ENCODE data around the gene ERCC4.
"Not testable (repeated sequence)": the region's sequence is repeated elsewhere in the genome, so short reads cannot be mapped to it uniquely, and the experiment has no call there.

Gene ERCC4

DNA sequence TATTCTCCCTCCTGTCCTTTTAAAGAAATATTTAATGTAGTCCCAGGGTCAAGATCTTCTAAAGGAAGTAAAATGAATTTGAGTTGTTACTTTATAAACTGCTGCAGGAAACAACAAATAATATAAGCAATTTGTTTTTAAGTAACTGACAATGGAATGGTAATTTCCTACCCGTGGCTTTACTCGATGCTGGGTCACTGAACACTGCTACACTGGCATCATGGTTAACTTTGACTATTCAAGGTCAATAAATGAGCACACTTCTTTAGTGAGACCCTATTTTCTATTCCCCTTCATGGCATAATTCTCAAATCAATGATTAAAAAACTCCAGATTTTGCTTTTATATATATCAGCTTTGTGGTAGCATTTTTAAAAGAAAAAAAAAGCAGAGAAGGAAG lies 22.1 kb upstream of the ERCC4 start:
- DNase-seq (ENCODE audit: extremely low spot score): no peak
- TF ChIP-seq ELF4 (IDR thresholded peaks at IDR 0.05) (no peak), ARNT (IDR thresholded peaks at IDR 0.05) (no peak), ZNF384 (IDR thresholded peaks at IDR 0.05) (no peak), LEF1 (IDR thresholded peaks at IDR 0.05; ENCODE audit: borderline replicate concordance) (no peak), FOXA1 (IDR thresholded peaks at IDR 0.05) (no peak), NFRKB (IDR thresholded peaks at IDR 0.05) (no peak), CTBP1 (IDR thresholded peaks at IDR 0.05; ENCODE audit: borderline replicate concordance) (no peak), FOXM1 (IDR thresholded peaks at IDR 0.05; ENCODE audit: borderline replicate concordance) (no peak), TARDBP (IDR thresholded peaks at IDR 0.05) (no peak), HDGF (IDR thresholded peaks at IDR 0.05; ENCODE audit: borderline replicate concordance) (no peak), BHLHE40 (IDR thresholded peaks at IDR 0.05; ENCODE audit: borderline replicate concordance) (no peak), L3MBTL2 (conservative IDR thresholded peaks at IDR 0.05) (no peak), FOXK2 (IDR thresholded peaks at IDR 0.05) (no peak), SP1 (IDR thresholded peaks at IDR 0.05) (no peak), SUZ12 (IDR thresholded peaks at IDR 0.05) (no peak)
- TF ChIP-seq, protein P1, sequence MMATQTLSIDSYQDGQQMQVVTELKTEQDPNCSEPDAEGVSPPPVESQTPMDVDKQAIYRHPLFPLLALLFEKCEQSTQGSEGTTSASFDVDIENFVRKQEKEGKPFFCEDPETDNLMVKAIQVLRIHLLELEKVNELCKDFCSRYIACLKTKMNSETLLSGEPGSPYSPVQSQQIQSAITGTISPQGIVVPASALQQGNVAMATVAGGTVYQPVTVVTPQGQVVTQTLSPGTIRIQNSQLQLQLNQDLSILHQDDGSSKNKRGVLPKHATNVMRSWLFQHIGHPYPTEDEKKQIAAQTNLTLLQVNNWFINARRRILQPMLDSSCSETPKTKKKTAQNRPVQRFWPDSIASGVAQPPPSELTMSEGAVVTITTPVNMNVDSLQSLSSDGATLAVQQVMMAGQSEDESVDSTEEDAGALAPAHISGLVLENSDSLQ (IDR thresholded peaks at IDR 0.05): no peak
- CTCF ChIA-PET: no interaction called here
- POLR2A ChIA-PET: no interaction called here

DNA sequence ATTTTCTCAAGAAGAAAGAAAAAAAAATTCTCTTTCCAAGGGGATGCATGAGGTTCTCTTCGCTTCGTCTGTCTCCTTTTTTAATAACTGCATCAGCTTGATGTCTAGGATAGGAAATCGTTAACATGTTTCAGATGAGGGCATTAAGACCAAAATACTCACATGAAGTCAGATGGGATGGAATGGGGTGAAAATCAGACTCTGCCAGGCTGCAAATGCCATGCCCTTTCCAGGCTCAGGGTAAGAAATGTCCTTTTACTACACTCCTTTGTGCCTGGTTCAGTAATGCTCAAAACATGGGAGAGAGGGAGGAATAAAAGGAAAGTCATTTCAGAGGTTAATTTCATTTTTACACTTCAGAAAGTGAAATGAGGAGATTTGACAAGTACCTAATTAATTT lies 21.7 kb upstream of the ERCC4 start:
- ChIA-PET CTCF (no interaction called here), POLR2A (no interaction called here)

DNA sequence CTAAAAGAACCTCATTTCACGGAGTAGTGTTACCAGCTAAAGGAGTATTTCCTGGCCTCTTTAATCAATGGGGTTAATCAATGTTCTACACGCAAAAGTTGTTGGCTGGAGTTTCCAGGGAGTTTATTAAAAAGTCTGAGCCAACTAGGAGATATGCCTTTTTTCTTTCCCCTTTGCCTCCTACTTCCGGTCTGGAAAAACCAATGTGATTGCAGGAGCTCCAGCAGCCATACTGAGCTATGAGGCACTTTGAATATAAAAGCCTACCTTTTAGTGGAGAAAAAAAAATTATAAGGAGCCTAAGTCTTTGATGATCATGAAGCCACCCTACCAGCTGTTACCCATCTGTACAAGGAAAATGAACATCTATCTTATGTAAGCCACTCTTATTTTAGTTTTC lies 17.9 kb upstream of the ERCC4 start:
- no peak for DNase-seq (ENCODE audit: extremely low spot score)
- ChIA-PET POLR2A (no interaction called here), CTCF (interaction anchor here (1.0 kb wide), 1 partner anchor 18 kb away, joined by 4 read pairs; the partner anchor contains the start of gene ERCC4)
- TF ChIP-seq, protein P1 (IDR thresholded peaks at IDR 0.05): no peak
- TF ChIP-seq FOXA1 (IDR thresholded peaks at IDR 0.05): no peak

More for the DNA sequence above, 21.7 kb upstream of the ERCC4 start:
- no peak for DNase-seq (ENCODE audit: extremely low spot score)
- no peak for TF ChIP-seq ARNT (IDR thresholded peaks at IDR 0.05)
- no peak for TF ChIP-seq CTBP1 (IDR thresholded peaks at IDR 0.05; ENCODE audit: borderline replicate concordance)
- TF ChIP-seq HDGF (IDR thresholded peaks at IDR 0.05; ENCODE audit: borderline replicate concordance): no peak
- TF ChIP-seq ZNF384 (IDR thresholded peaks at IDR 0.05): no peak
- no peak for TF ChIP-seq TARDBP (IDR thresholded peaks at IDR 0.05)
- TF ChIP-seq NFRKB (IDR thresholded peaks at IDR 0.05): no peak
- TF ChIP-seq SP1 (IDR thresholded peaks at IDR 0.05): no peak

DNA sequence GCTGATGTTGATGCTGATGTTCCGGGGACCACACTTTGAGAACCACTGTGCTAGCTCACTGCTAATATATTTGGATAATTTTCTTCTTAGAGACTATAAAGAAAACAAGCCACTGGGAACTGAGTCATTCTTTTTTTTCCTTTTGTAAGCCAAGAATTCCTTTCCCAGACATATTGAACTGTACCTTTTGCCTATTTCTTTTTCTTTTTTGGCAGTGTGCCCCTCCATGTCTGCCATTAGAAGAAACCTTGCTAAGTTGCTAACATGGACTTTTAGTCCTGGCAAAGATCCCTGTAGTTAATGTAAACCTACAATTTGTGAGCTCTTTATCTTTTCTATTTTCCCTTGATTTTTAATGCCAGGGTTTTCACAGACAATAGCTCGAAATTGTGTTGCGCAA lies 17.3 kb upstream of the ERCC4 start:
- ChIA-PET POLR2A (no interaction called here), CTCF (interaction anchor here (1.0 kb wide), 1 partner anchor 17 kb away, joined by 4 read pairs; the partner anchor contains the start of gene ERCC4)
- TF ChIP-seq ARNT (IDR thresholded peaks at IDR 0.05) (no peak), FOXK2 (IDR thresholded peaks at IDR 0.05) (no peak), ELF4 (IDR thresholded peaks at IDR 0.05) (no peak), CTBP1 (IDR thresholded peaks at IDR 0.05; ENCODE audit: borderline replicate concordance) (no peak), SUZ12 (IDR thresholded peaks at IDR 0.05) (no peak), TARDBP (IDR thresholded peaks at IDR 0.05) (no peak), SP1 (IDR thresholded peaks at IDR 0.05) (no peak), L3MBTL2 (conservative IDR thresholded peaks at IDR 0.05) (no peak), BHLHE40 (IDR thresholded peaks at IDR 0.05; ENCODE audit: borderline replicate concordance) (no peak), HDGF (IDR thresholded peaks at IDR 0.05; ENCODE audit: borderline replicate concordance) (no peak), LEF1 (IDR thresholded peaks at IDR 0.05; ENCODE audit: borderline replicate concordance) (no peak), NFRKB (IDR thresholded peaks at IDR 0.05) (no peak), FOXA1 (IDR thresholded peaks at IDR 0.05) (no peak), ZNF384 (IDR thresholded peaks at IDR 0.05) (no peak), FOXM1 (IDR thresholded peaks at IDR 0.05; ENCODE audit: borderline replicate concordance) (no peak)
- TF ChIP-seq, protein P1 (IDR thresholded peaks at IDR 0.05): no peak
- DNase-seq (ENCODE audit: extremely low spot score): no peak

DNA sequence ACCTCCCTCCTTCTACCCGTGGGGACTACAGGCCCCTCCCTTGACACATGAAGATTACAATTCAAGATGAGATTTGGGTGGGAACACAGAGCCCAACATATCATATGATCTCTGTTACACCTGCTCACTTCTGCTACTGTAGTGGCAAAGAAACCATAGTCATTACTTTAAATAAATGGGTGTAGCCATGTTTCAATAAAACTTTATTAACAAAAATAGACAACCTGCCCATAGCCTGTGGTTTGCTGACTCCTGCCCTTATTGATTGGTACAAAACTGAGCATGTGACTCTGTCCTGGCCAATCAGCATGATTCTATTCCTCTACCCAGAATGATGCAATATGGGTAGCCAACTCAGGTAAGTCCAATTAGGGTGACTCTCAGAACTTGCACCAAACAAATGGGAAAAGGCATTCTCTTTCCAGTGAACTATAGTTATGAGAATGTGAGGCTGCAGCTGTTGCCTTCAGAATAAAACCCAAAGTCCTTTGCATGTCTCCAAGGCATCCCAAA lies 15.7 kb upstream of the ERCC4 start:
- ChIA-PET CTCF (no interaction called here), POLR2A (no interaction called here)
- TF ChIP-seq LEF1 (IDR thresholded peaks at IDR 0.05; ENCODE audit: borderline replicate concordance) (no peak), ZNF384 (IDR thresholded peaks at IDR 0.05) (no peak)
- DNase-seq (ENCODE audit: extremely low spot score): no peak

DNA sequence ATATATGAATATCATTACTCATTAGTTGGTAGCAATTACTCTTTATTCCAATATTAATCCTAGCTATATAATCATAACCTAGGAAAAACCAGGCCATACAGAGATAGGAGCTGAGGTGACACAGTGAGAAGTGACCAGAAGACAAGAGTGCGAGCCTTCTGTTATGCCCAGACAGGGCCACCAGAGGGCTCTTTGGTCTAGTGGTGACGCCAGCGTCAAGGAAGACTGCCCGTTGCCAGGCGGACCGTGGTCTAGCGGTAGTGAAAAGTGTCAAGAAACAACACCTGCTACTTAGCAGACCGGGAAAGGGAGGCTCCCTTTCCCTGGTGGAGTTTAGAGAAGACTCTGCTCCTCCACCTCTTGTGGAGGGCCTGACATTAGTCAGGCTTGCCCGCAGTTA lies 15.1 kb upstream of the ERCC4 start:
- DNase-seq (ENCODE audit: extremely low spot score); POLR2A ChIA-PET; CTCF ChIA-PET: not testable (repeated sequence)

All from HEK293T (cell line).